Ecto neural progenitor cell (in vitro differentiated cells): ENCODE results near the gene NAPG.
"Not testable (repeated sequence)": the region's sequence is repeated elsewhere in the genome, so short reads cannot be mapped to it uniquely, and the experiment has no call there.

Experiments
- DNase-seq: peaks from one replicate; pipeline ENCODE4 v3.0.0-alpha.2; 2018; ENCODE audit warnings: low spot score

NAPG gene

GRCh38 chr18:10514601-10515000, 11.2 kb upstream of the NAPG start:
- DNase-seq: no peak

GRCh38 chr18:10515456-10515855, 10.4 kb upstream of the NAPG start:
- no peak for DNase-seq

- no peak for DNase-seq
These were observed 9.7 kb upstream of the NAPG start for GRCh38 chr18:10516078-10516477.

- peak; percentile 56 for DNase-seq
These were observed 7.1 kb upstream of the NAPG start for GRCh38 chr18:10518595-10519255.

GRCh38 chr18:10519366-10519765, 6.5 kb upstream of the NAPG start:
- no peak for DNase-seq

- peak; percentile 79 for DNase-seq
These were observed 5.6 kb upstream of the NAPG start for GRCh38 chr18:10519999-10520935.

- no peak for DNase-seq
These were observed 4.3 kb upstream of the NAPG start for GRCh38 chr18:10521566-10521965.

- DNase-seq: no peak
These were observed 3.3 kb upstream of the NAPG start for GRCh38 chr18:10522574-10522973.

- DNase-seq: no peak
These were observed 2.3 kb upstream of the NAPG start for GRCh38 chr18:10523544-10523943.

GRCh38 chr18:10524507-10525370, 1.1 kb upstream of the NAPG start:
- no peak for DNase-seq

- no peak for DNase-seq
These were observed 496 bp upstream of the NAPG start for GRCh38 chr18:10525371-10525691.

GRCh38 chr18:10526561-10526949, 728 bp downstream of the NAPG start:
- no peak for DNase-seq

GRCh38 chr18:10528439-10528838, 2.6 kb downstream of the NAPG start:
- DNase-seq: no peak

- no peak for DNase-seq
These were observed 4.2 kb downstream of the NAPG start for GRCh38 chr18:10530002-10530401.

- DNase-seq: no peak
These were observed 5.0 kb downstream of the NAPG start for GRCh38 chr18:10530852-10531251.

- DNase-seq: no peak
These were observed 7.3 kb downstream of the NAPG start for GRCh38 chr18:10533111-10533510.

GRCh38 chr18:10536280-10536679, 10.5 kb downstream of the NAPG start:
- DNase-seq: no peak

GRCh38 chr18:10537765-10538164, 11.9 kb downstream of the NAPG start:
- DNase-seq: no peak

- DNase-seq: not testable (repeated sequence)
These were observed 13.3 kb downstream of the NAPG start for GRCh38 chr18:10539124-10539523.

GRCh38 chr18:10543277-10543676, 17.4 kb downstream of the NAPG start:
- DNase-seq: no peak

- no peak for DNase-seq
These were observed 18.4 kb downstream of the NAPG start for GRCh38 chr18:10544093-10544748.
